ENCODE data around the gene SLC24A4.
A peak's percentile ranks its signal among the peaks of the same experiment; 100 is the strongest.

The SLC24A4 gene

DNA sequence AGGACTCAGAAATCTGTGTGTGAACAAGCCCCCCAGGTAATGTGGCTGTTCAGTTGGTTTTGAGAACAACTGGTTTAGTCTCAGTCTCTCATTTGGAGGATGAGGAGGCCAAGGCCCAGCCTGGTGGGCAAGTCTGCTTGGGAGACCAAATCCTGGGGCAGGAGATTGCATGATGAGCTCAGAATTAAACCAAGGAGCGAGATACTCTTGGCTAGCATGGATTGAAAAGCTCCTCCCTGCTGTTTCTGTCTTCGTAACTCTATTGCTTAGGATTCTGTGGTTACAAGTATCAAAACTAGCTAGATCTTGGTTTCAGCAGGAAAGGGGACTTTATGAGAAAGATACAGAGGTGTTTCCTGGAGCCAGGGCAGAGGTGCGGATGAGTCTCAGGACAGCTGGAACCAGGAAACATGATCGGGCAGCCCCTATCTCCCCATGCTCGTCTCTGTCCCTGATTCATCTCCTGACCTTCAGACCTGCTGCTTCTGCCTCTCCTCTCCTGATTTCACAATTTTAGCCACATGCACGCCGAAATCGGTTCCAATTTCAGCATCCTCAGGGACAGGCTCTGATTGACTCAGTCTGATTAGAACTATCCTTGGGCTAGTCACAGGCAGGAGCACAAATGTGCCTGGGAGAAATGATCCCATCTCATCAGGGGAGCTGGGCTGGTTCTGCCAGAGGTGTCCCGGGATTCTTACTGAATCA, 150.4 kb downstream of the SLC24A4 start:
- DNase-seq (ENCODE audit: insufficient read length, low spot score), result no peak
- TF ChIP-seq POLR2A (IDR thresholded peaks at IDR 0.05; ENCODE audit: low read depth, low read length), result no peak
- FAIRE-seq, result peak; percentile 6

DNA sequence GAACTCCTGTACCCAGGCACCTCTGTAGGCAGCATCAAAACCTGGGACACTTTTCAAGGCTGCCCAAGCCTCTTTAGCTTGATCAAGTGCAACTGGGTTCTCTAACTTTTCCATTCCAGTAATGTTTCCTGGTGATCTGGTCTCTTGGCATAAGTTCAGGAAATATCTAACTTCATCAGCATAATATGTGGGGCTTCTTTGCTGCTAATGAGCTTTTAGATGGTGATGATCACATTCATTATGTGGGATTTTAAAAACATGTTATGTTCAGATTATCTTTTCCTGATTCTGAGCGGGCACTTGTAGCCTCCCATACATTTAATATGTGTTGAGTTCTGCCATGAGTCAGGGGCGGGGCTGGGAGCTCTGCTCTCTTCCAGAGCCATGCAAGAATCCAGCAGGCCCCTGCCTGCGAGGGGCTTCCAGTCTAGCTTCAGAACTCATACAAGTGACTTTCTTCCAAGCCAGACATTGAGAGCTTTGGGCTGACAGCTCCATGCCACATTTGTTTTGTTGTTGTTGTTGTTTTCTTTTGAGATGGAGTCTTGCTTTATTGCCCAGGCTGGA, 151.1 kb downstream of the SLC24A4 start:
- FAIRE-seq (peak; percentile 36), DNase-seq (ENCODE audit: insufficient read length, low spot score) (no peak)
- TF ChIP-seq POLR2A (IDR thresholded peaks at IDR 0.05; ENCODE audit: low read depth, low read length), result no peak

DNA sequence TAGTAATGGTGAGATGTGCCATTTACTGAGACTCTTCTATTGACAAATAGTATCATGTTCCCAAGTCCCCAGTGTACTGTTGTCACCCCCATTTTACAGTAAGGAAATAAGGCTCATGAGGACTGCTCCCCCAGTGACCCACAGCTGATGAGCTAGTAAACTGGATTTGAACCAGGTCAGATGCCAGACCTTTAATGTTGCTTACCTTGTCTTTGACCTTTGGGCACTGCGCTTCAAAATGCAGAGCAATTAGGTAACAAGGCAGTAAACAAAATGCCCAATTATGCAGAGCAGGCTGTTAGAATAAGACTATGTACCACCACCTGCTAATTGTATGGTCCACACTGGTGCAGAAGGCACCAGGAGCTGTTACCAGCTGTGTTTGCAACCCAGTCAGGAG, 152.1 kb downstream of the SLC24A4 start:
- no peak for TF ChIP-seq POLR2A (IDR thresholded peaks at IDR 0.05; ENCODE audit: low read depth, low read length)
- FAIRE-seq (no peak), DNase-seq (ENCODE audit: insufficient read length, low spot score) (no peak)

DNA sequence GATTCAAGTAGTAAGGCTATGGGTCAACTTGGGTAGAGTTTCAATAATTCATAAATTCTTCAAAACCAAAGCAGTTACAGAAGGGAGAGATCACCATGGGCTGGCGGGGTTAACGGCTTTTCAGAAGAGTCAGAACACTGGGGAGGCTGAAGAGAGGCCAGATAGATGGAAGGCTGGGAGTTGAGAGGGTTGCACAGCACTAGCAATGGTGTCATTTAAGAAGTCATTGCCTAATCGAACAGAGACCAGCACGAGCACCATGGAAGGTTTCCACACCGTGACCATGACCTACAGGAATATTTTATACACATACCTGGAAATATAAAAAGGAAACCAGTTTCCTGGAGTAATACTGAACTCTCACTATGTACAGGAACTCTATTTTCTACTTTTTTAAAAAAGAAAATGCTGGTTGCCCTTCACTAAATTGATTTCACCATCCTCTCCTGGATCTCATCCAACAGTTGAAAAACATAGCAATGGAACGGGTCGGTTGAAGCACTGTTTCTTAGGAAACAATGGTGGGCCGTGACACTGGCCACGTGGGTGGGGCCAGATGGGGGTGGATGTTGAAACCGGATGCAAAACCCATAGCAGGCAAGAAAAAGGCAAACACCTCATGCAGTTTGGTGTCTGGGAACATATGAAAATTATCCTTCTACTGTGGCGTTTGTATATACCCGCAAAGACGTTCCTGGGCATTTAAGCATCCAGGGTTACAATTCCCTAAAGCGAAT, 152.7 kb downstream of the SLC24A4 start:
- FAIRE-seq, result no peak
- no peak for TF ChIP-seq POLR2A (IDR thresholded peaks at IDR 0.05; ENCODE audit: low read depth, low read length)
- no peak for DNase-seq (ENCODE audit: insufficient read length, low spot score)

DNA sequence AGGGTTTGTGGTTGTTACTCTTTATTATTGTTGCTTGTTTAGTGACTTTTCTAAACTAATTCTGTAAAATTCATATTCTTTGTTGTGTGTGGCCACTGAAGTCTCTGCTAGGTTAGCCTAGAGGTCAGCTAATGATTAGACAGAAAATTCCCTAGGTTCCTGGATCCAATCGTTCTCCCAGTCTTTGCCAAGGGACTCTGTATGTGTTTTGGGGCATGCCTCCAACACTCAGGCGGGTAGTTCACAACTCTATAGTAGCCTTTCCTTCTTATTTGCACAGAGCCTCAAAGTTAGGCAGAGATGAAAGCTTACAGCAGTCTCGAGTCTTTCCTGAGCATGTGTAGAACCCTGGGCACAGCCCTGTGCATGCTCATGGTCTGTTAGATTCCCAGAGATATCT, 157.9 kb downstream of the SLC24A4 start:
- no peak for FAIRE-seq
- no peak for DNase-seq (ENCODE audit: insufficient read length, low spot score)
- no peak for TF ChIP-seq POLR2A (IDR thresholded peaks at IDR 0.05; ENCODE audit: low read depth, low read length)

DNA sequence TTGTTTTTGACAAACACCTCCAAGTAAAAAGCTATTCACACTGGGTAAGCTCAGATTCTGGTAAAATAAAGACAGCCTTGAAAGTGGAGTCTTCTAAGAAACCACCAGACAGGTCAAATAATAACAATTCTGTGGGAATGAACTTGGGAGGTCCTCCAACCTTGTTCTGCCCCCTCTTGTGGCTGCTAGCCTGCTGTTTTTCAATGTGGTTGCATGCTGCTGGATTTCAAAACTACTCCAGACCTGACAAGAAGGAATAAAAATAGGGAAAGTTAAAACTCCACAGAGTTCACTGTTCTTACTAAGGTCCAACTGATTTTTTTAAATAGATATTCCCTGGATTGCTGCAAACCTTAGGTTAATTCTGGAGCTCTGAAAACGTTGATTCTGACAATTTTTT, 158.4 kb downstream of the SLC24A4 start:
- DNase-seq (ENCODE audit: insufficient read length, low spot score), result no peak
- FAIRE-seq, result no peak
- TF ChIP-seq POLR2A (IDR thresholded peaks at IDR 0.05; ENCODE audit: low read depth, low read length), result no peak

DNA sequence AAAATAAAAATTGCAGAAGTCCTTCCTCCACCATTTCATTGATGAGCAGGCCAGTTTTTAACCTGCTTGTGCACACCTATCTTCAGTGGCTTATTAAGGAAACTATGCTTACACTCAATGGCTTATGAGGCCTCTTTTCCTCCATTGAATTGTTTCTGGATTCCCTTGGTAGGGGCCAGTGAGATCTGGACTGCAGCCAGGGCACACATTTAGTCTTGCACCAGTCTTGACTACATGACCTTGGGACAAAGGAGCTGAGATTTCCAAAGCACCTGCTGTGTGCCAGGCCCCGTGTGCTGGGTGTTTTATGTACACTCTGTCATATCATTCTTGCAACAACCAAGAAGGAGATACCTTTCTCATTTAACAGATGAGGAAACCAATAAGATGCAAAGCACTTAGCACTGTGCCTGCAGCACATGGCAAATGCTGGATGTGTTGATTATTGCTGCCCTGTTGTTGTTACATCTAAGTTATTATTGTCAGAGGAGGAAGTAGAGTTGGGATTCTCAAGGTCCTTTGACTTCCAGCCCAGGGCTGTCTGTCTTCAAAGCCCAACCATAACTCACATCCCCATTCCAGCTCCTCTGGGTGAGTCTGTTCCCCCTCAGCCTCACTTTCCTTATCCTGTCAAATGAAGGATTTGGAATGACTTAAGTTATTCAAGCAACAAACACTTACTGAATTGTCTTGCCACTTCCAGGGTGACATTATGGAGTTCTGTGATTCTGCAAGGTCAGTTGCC, 159.0 kb downstream of the SLC24A4 start:
- DNase-seq (ENCODE audit: insufficient read length, low spot score) (no peak), FAIRE-seq (no peak)
- TF ChIP-seq POLR2A (IDR thresholded peaks at IDR 0.05; ENCODE audit: low read depth, low read length), result no peak

DNA sequence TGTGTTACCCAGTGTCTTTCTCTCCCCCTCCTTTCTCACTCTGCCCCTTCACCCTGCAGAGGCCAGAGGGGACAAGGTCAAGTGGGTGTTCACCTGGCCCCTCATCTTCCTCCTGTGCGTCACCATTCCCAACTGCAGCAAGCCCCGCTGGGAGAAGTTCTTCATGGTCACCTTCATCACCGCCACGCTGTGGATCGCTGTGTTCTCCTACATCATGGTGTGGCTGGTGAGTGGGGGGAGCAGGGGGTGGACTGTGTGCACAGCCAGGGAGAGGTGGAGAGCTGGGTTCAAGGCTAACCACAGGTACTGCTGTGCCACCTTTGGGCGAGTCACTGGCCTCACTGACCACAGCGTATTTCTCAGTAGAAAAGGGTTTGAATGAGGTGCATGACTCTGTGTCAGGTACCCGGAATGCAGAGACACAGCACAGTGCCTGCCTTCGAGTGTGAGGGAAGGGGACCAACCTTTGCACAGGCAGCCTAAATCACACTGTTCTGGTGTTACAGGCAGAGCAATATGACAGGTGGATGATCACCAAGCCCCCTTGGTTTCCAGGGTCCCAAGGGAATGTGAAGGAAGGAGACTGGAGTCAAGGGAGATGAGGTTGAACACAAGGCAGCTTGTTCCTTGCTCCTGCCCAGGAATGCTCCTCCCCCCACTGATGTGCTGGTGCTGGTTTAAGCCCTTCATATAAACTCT, 159.8 kb downstream of the SLC24A4 start:
- FAIRE-seq, result no peak
- TF ChIP-seq POLR2A (IDR thresholded peaks at IDR 0.05; ENCODE audit: low read depth, low read length), result no peak

DNA sequence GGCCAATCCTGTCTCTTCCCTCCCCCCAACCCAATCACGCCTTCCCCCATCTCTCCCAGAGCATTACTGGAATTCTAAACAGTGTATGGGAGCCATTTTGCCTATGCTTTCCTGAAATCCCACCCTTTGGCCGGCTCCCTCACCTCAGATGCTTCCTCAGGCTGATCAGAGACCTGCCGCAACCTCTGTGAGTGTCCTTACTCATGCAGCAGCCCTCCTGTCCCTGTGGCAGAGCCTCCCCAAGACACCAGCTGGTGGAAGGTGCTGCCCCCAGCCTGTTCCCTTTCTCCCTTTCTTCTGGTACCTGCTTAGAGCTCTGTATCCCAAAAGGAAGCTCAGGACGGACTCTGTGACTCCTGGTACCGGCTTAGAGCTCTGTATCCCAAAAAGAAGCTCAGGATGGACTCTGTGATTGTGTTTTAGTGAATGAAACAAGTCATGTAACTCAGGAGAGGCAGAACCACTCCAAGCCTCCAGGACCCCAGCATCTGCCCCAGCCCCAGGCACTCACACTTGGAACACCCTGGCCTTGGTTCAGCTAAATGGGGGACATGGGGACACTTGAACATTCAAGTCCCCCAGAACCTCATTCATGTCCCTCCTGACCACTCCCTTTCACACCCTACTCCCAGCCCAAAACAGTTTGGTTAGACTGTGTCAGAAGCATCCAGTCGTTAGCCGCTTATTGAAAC, 161.3 kb downstream of the SLC24A4 start:
- TF ChIP-seq POLR2A (IDR thresholded peaks at IDR 0.05; ENCODE audit: low read depth, low read length), result no peak
- FAIRE-seq (no peak), DNase-seq (ENCODE audit: insufficient read length, low spot score) (no peak)

More for the DNA sequence above, 159.8 kb downstream of the SLC24A4 start:
- no peak for DNase-seq (ENCODE audit: insufficient read length, low spot score)

DNA sequence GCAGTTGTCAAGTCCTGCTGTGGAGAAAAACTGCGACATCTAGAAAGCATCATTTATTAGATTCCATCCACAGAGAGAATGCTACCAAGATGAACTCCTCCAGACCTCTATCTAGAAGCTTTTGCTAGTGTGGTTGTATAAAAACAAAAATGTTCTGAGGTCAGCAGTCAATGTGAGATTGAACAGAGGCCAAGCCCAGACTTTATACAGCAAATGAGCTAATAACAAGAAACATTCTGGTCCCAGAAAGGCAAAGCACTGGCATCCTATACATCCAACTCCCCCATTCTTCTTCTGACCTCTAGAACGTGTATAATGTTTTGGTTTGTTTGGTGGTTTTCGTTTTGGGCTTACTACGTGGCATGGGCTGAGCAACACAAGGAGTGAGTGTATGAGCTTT, 163.9 kb downstream of the SLC24A4 start:
- DNase-seq (ENCODE audit: insufficient read length, low spot score) (no peak), FAIRE-seq (no peak)
- TF ChIP-seq POLR2A (IDR thresholded peaks at IDR 0.05; ENCODE audit: low read depth, low read length), result no peak

DNA sequence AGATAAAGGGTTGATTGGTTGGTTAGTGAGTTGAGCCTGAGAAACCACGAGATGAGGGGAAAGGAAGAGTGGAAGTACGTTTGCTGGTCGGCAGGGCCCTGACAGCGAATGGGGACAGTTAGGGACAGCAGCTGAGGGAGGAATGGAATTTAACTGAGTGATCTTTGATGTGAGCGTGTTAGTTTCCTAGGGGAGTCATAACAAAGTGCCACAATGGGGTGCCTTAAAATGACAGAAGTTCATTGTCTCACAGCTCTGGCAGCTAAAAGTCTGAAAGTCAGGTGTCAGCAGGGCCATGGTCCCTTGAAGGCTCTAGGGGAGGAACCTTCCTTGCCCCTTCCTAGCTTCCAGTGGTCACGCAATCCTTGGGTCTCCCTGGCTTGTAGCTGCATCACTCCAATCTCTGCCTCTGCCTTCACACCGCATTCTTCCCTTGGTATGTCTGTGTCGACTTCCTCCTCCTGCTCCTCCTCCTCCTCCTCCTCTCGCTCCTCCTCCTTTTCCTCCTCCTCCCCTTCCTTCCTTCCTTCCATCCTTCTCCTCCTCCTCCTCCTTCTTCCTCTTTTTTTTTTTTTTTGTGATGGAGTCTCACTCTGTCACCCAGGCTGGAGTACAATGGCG, 164.7 kb downstream of the SLC24A4 start:
- FAIRE-seq, result no peak
- DNase-seq (ENCODE audit: insufficient read length, low spot score), result no peak
- TF ChIP-seq POLR2A (IDR thresholded peaks at IDR 0.05; ENCODE audit: low read depth, low read length), result no peak

DNA sequence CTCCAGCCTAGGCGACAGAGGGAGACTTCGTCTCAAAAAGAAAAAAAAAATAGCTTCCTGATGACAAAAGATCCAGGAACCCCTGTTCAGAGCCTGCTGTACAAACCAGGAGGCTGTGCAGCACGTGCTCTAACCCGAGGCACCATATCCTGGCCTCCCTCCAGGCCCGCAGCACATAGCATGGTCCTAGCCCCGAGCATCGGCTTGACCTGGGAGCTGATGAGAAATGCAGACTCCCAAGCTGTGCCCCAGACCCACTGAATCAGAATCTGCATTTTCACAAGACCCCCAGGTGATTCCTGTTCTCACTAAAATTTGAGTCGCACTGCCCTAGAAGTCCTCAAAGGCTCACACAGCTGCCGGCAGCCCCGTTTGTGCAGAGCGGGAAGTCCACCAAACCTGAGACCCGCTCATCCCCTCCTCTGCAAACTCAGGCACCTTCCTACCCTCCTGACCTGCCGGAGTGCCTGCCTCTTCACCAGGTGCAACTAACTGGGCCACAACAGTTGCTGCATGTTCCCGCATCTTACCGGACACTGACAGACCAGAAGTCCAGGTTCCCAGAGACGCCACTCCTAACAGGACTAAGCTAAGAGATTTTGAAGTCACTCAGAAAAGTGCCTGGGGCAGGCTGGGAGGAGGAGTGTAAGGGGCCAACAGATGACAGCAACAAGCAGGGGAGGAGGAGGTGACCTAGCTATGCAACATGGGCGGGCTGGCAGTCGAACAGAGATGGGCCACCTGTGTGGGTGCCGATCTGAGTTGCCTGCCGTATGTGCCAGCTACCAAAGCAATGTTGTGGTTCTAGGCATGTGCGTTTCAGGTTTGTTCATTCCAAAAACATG, 166.7 kb downstream of the SLC24A4 start:
- DNase-seq (ENCODE audit: insufficient read length, low spot score) (no peak), FAIRE-seq (no peak)
- no peak for TF ChIP-seq POLR2A (IDR thresholded peaks at IDR 0.05; ENCODE audit: low read depth, low read length)
